ENCODE results near the gene PRKCSH.

The PRKCSH gene

GRCh38 chr19:11435057-11435832, at the start of gene PRKCSH, which contains the start of gene ODAD3:
Gene PRKCSH, plus strand, starts transcription at chr19:11435635. Its CDS starts 483 bp downstream, at chr19:11436118.
Gene ODAD3, minus strand, starts transcription at chr19:11435121. Its CDS starts 105 bp downstream, at chr19:11435016.
- peak; percentile 80 for TF ChIP-seq CTCF (IDR thresholded peaks at IDR 0.05; ENCODE audit: low read depth, low read length)
- peak within 1 kb of the TSS; percentile 96 for H3K4me3 ChIP-seq (ENCODE audit: low read depth, low read length)

- no peak overlapping the region for H3K4me3 ChIP-seq (ENCODE audit: low read depth, low read length)
- no peak for TF ChIP-seq CTCF (IDR thresholded peaks at IDR 0.05; ENCODE audit: low read depth, low read length)
These were observed 48.0 kb upstream of the PRKCSH start for GRCh38 chr19:11387162-11388034.

GRCh38 chr19:11390359-11390758, 45.1 kb upstream of the PRKCSH start:
- no peak for TF ChIP-seq CTCF (IDR thresholded peaks at IDR 0.05; ENCODE audit: low read depth, low read length)
- H3K4me3 ChIP-seq (ENCODE audit: low read depth, low read length) = no peak overlapping the region

- no peak for TF ChIP-seq CTCF (IDR thresholded peaks at IDR 0.05; ENCODE audit: low read depth, low read length)
- no peak overlapping the region for H3K4me3 ChIP-seq (ENCODE audit: low read depth, low read length)
These were observed 44.3 kb upstream of the PRKCSH start for GRCh38 chr19:11390933-11391680.

GRCh38 chr19:11397089-11397610, 38.3 kb upstream of the PRKCSH start:
- H3K4me3 ChIP-seq (ENCODE audit: low read depth, low read length) = no peak overlapping the region
- TF ChIP-seq CTCF (IDR thresholded peaks at IDR 0.05; ENCODE audit: low read depth, low read length) = no peak

- no peak for TF ChIP-seq CTCF (IDR thresholded peaks at IDR 0.05; ENCODE audit: low read depth, low read length)
- H3K4me3 ChIP-seq (ENCODE audit: low read depth, low read length) = no peak overlapping the region
These were observed 35.8 kb upstream of the PRKCSH start for GRCh38 chr19:11399667-11400066.

All from WI38 (cell line).